NCI-H128 (cell line): ENCODE measurements around the gene MAST1.
"Not testable (repeated sequence)": the region's sequence is repeated elsewhere in the genome, so short reads cannot be mapped to it uniquely, and the experiment has no call there.

Experiments
- DNase-seq: peaks from one replicate; lab custom pipeline; 2025; ENCODE audit not compliant: unreplicated experiment; lab: John Stamatoyannopoulos, UW

MAST1 gene

DNA sequence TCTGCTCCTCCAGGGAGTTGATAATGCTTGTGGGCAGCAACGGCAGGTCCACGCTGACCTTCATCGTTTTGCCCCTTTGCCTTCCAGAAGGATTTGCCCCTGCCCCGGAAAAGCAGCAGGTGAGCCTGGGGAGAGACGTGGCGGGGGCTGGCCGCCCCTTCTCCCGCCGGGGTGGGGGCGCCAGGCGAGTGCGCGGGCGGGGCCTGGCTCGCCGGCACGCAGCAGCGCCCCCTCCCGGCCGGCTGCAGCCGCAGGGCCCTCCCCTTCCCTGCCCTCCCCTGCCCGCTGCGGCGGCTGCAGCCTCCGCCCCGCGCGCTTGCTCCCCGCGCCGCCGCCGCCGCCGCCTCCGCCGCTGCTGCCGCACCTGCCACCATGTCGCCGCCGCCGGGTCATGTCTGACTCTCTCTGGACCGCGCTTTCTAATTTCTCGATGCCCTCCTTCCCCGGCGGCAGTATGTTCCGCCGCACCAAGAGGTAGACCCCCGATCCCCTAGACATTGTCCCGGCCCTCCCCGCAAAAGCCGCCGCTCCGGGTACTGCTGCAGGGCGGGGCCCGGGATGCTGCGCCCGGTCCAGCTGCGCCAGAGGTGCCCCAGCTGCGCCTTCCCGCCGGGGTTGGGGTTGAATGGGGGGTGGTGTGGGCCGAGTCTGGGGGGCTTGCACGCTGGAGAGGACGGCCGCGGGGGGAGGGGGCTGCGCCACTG, at the start of gene MAST1:
MAST1 (plus strand) TSS at position 334 of the 704 bp plus-strand sequence; CDS start at position 392, 58 bp downstream.
- peak; percentile 28 for DNase-seq

DNA sequence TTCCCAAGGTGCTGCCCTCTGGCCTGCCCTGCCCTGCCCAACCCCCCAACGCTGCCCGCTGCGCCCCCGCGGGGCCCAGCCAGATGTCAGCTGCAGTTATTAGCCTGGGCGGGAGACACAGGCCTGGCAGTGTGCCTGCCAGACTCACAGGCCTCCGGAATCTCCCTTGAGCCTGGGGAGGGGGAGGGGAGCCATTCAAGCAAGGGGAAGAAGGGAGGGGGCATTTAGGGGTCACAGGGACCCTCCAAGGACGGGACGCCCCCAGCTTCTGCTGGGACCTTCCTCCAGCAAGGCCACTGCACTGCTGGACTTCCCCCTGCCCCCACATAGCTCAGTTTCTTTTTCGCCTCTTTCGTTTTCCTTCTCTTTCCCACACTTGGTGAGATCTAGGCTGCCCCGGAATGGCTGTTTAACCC, 49.6 kb upstream of the MAST1 start:
- DNase-seq, result no peak

DNA sequence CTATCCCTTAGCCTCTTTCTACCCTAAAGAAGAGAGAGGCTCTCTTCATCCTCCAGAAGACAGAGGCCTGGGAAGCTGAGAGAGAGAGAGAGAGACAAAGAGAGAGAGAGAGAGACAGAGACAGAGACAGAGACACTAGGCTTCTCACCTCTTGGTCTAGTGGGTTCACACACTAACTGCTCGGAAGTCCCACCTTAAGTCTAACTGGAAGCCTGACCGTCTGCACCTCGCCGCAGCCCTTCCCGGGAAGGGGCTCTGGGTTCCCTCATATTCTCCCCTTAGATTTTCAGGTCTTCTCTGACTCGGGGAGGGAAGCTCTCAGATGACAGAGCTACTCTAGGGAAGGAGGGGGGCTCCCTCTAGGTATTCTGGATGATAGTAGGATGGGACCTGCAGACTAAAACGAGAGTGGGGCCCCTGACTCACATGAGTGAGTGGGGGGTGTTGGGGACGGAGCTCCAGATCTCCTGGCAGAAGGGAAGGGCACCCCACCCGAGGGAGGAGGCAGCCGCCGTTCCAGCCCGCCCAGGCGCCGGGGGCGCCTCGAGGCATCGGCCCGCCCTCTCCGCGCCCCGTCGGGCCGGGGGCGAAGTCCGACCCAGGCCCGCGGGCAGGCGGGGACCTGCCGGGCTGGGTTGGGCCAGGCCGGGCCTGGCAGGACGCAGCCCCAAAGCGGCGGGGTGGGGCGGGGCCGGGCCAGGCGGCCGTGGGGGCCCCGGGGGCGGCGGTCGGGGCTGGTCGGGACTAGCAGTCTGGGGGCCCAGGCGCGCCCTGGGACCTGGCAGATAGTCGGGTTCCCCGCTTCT, 49.0 kb upstream of the MAST1 start:
- DNase-seq, result no peak

GRCh38 chr19:12789904-12790619, 48.3 kb upstream of the MAST1 start:
- peak; percentile 85 for DNase-seq

- no peak for DNase-seq
Observed at GRCh38 chr19:12790628-12791344, 47.5 kb upstream of the MAST1 start.

DNA sequence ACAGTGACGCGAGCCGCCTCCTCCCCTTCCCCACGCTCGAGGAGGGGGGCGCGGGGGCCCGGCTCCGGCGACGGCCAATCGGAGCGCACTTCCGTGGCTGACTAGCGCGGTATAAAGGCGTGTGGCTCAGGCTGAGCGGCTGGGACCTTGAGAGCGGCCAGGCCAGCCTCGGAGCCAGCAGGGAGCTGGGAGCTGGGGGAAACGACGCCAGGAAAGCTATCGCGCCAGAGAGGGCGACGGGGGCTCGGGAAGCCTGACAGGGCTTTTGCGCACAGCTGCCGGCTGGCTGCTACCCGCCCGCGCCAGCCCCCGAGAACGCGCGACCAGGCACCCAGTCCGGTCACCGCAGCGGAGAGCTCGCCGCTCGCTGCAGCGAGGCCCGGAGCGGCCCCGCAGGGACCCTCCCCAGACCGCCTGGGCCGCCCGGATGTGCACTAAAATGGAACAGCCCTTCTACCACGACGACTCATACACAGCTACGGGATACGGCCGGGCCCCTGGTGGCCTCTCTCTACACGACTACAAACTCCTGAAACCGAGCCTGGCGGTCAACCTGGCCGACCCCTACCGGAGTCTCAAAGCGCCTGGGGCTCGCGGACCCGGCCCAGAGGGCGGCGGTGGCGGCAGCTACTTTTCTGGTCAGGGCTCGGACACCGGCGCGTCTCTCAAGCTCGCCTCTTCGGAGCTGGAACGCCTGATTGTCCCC, 46.8 kb upstream of the MAST1 start, which contains the start of gene JUNB:
JUNB (plus strand) TSS at position 142 of the 706 bp plus-strand sequence; CDS start at position 428, 286 bp downstream.
- DNase-seq, result peak; percentile 89

- no peak for DNase-seq
Observed at GRCh38 chr19:12792051-12792852, 46.1 kb upstream of the MAST1 start.

DNA sequence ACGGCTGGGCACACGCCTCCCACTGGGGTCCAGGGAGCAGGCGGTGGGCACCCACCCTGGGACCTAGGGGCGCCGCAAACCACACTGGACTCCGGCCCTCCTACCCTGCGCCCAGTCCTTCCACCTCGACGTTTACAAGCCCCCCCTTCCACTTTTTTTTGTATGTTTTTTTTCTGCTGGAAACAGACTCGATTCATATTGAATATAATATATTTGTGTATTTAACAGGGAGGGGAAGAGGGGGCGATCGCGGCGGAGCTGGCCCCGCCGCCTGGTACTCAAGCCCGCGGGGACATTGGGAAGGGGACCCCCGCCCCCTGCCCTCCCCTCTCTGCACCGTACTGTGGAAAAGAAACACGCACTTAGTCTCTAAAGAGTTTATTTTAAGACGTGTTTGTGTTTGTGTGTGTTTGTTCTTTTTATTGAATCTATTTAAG, 45.4 kb upstream of the MAST1 start:
- no peak for DNase-seq

GRCh38 chr19:12793290-12794195, 44.8 kb upstream of the MAST1 start:
- DNase-seq, result peak; percentile 69

GRCh38 chr19:12794196-12794941, 43.9 kb upstream of the MAST1 start:
- DNase-seq, result no peak

GRCh38 chr19:12794971-12795381, 43.3 kb upstream of the MAST1 start:
- DNase-seq, result no peak

- DNase-seq, result peak; percentile 74
Observed at GRCh38 chr19:12796146-12797071, 41.9 kb upstream of the MAST1 start.

DNA sequence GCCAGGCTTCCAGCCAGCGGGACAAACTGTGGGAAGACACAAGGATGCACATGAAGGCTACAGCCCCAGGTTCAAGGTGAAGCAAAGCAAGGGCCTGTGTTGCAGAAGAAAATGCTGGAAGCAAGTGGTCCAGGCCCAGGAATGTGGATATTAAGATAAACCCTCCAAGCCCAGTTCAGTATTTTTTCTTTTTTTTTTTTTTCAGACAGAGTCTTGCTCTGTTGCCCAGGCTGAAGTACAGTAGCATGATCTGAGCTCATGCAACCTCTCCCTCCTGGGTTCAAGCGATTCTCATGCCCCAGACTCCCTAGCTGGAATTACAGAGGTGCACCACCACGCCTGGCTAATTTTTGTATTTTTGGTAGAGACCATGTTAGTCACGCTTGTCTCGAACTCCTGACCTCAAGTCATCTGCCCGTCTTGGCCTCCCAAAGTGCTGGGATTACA, 41.2 kb upstream of the MAST1 start:
- no peak for DNase-seq

GRCh38 chr19:12797607-12798006, 40.7 kb upstream of the MAST1 start:
- not testable (repeated sequence) for DNase-seq

DNA sequence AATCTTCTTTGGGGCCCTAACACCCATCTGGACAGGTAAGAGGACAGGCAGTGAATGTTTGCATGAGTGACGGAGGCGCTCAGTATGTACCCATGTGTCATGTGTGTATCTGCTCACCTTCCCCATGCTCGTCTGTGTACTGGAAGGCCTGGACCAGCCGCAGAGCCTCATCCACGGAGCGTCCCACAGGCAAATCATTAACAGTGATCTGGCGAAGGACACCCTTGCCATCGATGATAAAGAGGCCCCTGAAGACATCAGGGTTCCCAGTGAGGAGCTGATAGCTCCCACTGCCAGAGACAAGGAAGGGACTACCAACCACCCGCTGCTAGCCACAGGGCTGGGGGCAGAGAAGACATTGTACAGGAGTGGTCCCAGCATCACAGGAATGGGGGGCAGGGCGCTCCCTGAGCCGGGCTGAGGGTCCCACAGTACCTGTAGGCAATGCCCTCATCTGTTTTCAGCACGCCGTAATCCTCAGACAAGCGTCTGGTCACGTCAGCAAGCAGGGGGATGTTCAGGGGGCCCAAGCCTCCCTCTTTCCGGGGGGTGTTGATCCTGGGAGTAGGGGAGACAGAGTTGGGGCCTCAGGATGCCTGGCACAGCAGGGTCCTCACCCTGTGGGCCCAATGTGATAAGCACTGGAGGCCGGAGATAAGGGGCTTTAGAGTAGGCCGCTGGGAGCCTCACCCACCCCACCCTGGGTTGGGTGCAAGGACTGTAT, 38.4 kb upstream of the MAST1 start:
- no peak for DNase-seq

DNA sequence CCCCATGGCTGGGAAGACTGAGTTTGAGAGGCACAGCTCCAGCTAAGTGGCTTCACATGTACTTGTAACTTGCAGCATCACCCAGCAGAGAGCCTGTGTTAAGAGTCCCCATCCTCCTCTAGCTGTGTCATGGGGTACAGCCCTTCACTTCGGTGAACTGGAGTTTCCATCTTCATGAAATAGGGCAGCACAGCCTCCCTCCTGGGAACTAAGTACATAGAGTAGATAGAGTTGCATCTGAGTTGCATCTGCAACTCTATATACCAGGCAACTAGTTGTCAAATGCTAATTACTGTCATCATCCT, 37.9 kb upstream of the MAST1 start:
- DNase-seq, result no peak
